ENCODE results near the gene COL6A1.

The COL6A1 gene

DNA sequence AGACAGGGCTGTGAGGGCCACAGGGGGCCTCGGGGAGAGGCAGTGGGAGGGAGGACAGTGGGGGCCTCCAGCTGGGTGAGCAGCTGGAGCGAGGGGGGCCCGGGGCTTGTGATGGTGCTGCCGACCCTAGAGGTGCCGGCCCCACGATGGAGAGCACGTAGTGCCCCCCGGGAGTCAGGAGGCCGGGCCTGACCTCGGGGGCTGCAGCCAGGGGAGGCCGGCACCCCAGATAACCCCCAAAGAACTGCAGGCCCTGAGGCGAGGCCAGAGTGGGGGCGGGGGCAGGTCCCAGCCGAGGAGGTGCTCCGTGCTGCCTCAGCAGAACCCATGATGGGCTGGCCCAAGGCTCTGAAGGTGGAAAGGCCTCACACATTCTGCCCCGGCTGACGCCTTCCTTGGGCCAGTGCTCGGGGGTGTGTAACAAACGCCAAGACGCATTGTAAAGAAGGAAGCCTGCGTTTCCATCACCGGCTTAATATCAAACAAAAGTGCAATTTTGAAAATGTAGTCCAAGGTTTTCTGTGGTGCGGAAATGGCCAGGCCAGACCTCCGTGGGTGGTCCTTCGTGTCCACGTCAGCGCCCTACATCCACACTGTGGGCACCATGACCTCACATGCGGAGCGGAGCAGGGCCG, 55.2 kb downstream of the COL6A1 start:
- Histone ChIP-seq H3K9ac (no peak overlapping the region), H3K27ac (no peak overlapping the region), H3K4me2 (ENCODE audit: low read length) (no peak overlapping the region), H3K9me3 (ENCODE audit: control insufficient read depth, low read length) (no peaks in the 10 kb centered on the region), H3K36me3 (ENCODE audit: control insufficient read depth, insufficient read depth, low read length) (no peaks in the 10 kb centered on the region), H2AFZ (no peak overlapping the region), H3K4me1 (no peaks in the 10 kb centered on the region), H3K4me3 (ENCODE audit: low read depth, low read length) (no peak overlapping the region), H3K79me2 (no peaks in the 10 kb centered on the region), H3K27me3 (ENCODE audit: control insufficient read depth, insufficient read depth, low read length) (no peaks in the 10 kb centered on the region)
- TF ChIP-seq, protein P1, sequence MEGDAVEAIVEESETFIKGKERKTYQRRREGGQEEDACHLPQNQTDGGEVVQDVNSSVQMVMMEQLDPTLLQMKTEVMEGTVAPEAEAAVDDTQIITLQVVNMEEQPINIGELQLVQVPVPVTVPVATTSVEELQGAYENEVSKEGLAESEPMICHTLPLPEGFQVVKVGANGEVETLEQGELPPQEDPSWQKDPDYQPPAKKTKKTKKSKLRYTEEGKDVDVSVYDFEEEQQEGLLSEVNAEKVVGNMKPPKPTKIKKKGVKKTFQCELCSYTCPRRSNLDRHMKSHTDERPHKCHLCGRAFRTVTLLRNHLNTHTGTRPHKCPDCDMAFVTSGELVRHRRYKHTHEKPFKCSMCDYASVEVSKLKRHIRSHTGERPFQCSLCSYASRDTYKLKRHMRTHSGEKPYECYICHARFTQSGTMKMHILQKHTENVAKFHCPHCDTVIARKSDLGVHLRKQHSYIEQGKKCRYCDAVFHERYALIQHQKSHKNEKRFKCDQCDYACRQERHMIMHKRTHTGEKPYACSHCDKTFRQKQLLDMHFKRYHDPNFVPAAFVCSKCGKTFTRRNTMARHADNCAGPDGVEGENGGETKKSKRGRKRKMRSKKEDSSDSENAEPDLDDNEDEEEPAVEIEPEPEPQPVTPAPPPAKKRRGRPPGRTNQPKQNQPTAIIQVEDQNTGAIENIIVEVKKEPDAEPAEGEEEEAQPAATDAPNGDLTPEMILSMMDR (IDR thresholded peaks at IDR 0.05) = no peak

DNA sequence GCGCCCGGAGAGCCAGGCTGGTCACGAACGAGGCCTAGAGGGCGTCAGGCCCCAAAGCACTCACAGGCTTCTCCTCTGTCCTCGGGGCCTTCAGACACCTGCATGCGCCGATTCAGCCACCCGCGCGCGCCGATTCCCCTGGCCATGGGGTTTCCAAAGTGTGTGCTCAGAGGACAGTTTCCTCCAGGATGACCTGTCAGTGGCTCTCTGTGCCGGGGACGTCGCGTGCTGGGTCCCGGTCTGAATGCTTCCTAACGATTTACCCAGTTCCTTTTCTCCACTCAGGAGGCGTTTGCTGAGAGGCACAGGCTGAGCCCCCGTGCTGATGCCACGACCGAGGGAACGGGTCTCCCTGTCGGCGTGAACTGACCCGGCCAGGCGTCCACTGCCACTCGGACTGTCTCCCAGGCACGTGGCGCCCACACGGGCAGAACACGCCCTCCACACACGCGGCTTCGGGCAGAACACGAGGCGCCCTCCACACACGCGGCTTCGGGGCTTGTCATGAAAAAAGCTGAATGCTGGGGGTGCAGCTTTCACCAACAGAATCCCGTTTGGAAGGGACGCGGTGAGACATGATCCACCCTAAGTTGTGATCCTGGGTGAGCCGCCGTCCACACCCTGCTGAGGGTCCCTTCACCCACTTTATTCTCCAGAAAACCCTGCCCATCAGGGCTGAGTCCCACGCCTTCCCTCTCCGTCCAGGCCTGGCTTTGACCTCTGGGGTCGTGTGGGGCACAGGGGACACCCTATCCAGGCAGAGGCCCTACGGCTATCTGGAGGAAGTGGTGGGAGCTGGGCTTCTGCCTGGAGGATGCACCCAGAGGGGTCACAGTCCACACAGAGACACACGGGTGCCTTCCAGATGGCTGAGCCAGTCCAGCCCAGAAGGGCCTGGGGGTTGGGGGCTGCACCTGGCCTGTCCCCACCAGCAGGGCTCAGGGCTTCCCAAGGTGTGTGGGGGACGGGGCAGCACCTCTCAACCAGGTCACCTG, 56.1 kb downstream of the COL6A1 start:
- no peak overlapping the region for H3K27ac ChIP-seq
- TF ChIP-seq, protein P1 (IDR thresholded peaks at IDR 0.05) = no peak
- H3K4me3 ChIP-seq (ENCODE audit: low read depth, low read length) = no peak overlapping the region
- no peak overlapping the region for H3K9ac ChIP-seq
- H3K27me3 ChIP-seq (ENCODE audit: control insufficient read depth, insufficient read depth, low read length) = no peaks in the 10 kb centered on the region
- no peaks in the 10 kb centered on the region for H3K36me3 ChIP-seq (ENCODE audit: control insufficient read depth, insufficient read depth, low read length)
- H3K4me2 ChIP-seq (ENCODE audit: low read length) = no peak overlapping the region
- no peaks in the 10 kb centered on the region for H3K4me1 ChIP-seq
- H2AFZ ChIP-seq = no peak overlapping the region
- H3K79me2 ChIP-seq = no peaks in the 10 kb centered on the region
- no peaks in the 10 kb centered on the region for H3K9me3 ChIP-seq (ENCODE audit: control insufficient read depth, low read length)

DNA sequence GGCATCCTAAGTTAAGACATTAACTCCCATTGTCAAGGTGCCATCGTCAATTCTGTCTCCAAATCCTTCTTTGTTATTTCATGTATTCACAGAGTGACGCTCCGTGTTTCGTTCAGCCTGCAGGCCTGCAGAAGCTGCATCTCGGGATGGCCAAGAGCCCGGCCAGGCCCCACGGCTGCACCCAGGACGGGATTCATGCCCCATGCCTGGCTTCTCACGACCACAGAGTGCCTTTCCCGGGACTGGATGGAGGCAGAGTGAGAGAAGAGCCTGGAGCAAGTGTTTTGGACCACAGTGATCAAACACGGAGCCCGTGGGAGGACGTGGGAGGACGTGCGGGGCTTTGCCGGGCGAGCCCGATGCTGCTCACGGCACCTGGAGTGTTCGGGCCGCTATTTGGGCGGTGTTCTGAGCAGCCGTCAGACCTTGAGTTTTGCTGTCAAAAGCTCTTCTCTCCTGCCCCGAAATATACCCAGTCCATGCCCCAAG, 56.8 kb downstream of the COL6A1 start:
- TF ChIP-seq, protein P1 (IDR thresholded peaks at IDR 0.05) = no peak
- no peaks in the 10 kb centered on the region for H3K4me1 ChIP-seq
- no peak overlapping the region for H3K9ac ChIP-seq
- H3K9me3 ChIP-seq (ENCODE audit: control insufficient read depth, low read length) = no peaks in the 10 kb centered on the region
- H2AFZ ChIP-seq = no peak overlapping the region
- no peaks in the 10 kb centered on the region for H3K27me3 ChIP-seq (ENCODE audit: control insufficient read depth, insufficient read depth, low read length)
- H3K79me2 ChIP-seq = no peaks in the 10 kb centered on the region
- H3K4me2 ChIP-seq (ENCODE audit: low read length) = no peak overlapping the region
- H3K36me3 ChIP-seq (ENCODE audit: control insufficient read depth, insufficient read depth, low read length) = no peaks in the 10 kb centered on the region
- no peak overlapping the region for H3K27ac ChIP-seq
- H3K4me3 ChIP-seq (ENCODE audit: low read depth, low read length) = no peak overlapping the region

DNA sequence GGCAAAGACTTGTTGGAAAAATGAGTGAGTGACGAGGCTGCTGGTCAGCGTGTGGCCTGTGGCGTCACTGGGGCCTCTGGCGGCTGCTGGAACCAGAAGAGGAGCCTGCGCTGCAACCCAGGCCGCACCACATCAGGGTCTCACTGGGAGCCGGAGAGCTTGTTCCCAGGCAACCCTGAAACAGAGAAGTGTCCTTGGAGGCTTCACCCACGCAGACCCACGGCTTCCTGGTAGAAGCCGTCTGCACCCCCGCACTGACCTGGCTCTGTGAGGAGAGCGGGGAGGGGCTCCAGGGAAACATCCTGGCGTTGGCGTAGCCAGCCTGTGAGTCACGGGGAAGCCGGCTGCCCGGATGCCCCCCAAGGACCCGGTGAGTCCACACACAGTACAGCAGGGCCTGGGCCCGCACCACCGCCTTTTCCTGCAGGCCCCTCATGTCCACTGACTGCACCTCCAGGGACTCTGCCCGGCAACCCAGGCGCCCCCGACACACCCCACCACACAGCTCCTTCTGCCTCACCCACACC, 57.4 kb downstream of the COL6A1 start:
- Histone ChIP-seq H3K79me2 (no peaks in the 10 kb centered on the region), H3K4me2 (ENCODE audit: low read length) (no peak overlapping the region), H2AFZ (no peak overlapping the region), H3K27ac (no peak overlapping the region), H3K4me3 (ENCODE audit: low read depth, low read length) (no peak overlapping the region), H3K9ac (no peak overlapping the region), H3K36me3 (ENCODE audit: control insufficient read depth, insufficient read depth, low read length) (no peaks in the 10 kb centered on the region), H3K27me3 (ENCODE audit: control insufficient read depth, insufficient read depth, low read length) (no peaks in the 10 kb centered on the region), H3K4me1 (no peaks in the 10 kb centered on the region), H3K9me3 (ENCODE audit: control insufficient read depth, low read length) (no peaks in the 10 kb centered on the region)
- TF ChIP-seq, protein P1 (IDR thresholded peaks at IDR 0.05) = no peak
